SKM-1 (cell line): ENCODE data around the gene MAPKAPK2.

ENCODE experiments used
- DNase-seq: peaks from one replicate; lab custom pipeline; 2025; ENCODE audit not compliant: unreplicated experiment; lab: John Stamatoyannopoulos, UW

Gene MAPKAPK2

GRCh38 chr1:206660136-206660535, 24.6 kb upstream of the MAPKAPK2 start:
- DNase-seq, result no peak

GRCh38 chr1:206661161-206661820, 23.4 kb upstream of the MAPKAPK2 start:
- DNase-seq, result no peak

- no peak for DNase-seq
These were observed 22.2 kb upstream of the MAPKAPK2 start for GRCh38 chr1:206662396-206663092.

DNA sequence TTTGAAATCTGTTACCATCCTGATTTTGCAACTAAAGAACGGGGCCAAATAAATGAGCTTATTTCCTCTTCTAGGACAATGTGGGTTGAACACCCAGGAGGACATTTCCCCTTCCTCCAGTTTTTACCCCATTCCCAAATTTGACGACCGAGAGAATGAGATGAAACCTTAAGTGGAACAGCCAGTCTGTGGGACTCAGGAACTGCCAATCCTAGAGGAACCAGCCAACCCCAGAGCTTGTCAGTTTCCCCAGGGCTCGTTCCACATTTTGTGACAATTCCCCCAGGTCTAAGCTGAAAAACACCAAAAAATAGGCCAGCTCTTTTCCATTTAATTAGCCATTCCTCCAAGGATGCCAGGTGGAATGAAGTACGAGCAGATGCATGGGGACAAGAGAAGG, 21.3 kb upstream of the MAPKAPK2 start:
- DNase-seq, result no peak

GRCh38 chr1:206663832-206664652, 20.7 kb upstream of the MAPKAPK2 start:
- peak; percentile 85 for DNase-seq

DNA sequence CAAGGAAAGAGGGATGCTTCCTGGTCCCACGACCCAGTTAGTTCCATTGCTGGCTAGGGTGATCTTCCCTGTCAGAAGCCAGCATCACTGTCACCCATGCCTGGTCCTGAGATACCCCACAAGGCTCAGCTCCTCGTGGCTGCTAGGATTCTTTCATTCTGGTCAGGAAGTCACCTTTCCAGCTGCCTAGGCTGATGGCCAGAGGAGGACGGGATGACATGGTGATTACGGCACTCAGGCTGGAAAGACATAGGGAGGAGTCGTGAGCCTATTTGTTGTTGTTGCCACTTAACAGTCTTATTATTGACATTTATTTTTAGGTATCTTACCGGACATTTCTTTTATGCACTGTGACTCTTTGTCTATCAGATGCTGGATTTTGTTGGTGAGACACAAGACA, 20.0 kb upstream of the MAPKAPK2 start:
- no peak for DNase-seq

DNA sequence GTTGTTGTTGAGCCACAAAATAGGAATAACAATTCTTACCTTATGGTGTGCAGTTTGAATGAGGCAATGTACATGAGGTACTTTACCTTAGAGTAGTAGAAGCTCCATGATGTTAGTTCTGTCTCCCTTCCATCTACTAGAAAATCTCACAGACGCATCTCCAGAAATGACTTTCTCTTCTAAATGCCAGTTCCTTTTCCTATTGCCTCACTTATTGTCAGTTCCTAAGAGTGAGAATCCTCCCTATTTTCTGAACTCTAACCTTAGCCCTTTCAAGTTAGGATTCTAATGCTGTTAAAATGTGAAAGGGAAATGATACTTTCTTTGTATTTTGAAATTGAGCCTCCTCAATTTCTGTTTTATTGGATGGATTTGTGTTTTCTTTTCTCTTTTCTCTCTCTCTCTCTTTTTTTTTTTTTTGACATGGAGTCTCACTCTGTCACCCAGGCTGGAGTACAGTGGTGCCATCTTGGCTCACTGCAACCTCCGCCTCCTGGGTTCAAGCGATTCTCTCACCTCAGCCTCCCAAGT, 18.6 kb upstream of the MAPKAPK2 start:
- no peak for DNase-seq

GRCh38 chr1:206666954-206667665, 17.6 kb upstream of the MAPKAPK2 start:
- no peak for DNase-seq

- no peak for DNase-seq
These were observed 16.4 kb upstream of the MAPKAPK2 start for GRCh38 chr1:206668351-206668750.

GRCh38 chr1:206668874-206669410, 15.8 kb upstream of the MAPKAPK2 start:
- no peak for DNase-seq

DNA sequence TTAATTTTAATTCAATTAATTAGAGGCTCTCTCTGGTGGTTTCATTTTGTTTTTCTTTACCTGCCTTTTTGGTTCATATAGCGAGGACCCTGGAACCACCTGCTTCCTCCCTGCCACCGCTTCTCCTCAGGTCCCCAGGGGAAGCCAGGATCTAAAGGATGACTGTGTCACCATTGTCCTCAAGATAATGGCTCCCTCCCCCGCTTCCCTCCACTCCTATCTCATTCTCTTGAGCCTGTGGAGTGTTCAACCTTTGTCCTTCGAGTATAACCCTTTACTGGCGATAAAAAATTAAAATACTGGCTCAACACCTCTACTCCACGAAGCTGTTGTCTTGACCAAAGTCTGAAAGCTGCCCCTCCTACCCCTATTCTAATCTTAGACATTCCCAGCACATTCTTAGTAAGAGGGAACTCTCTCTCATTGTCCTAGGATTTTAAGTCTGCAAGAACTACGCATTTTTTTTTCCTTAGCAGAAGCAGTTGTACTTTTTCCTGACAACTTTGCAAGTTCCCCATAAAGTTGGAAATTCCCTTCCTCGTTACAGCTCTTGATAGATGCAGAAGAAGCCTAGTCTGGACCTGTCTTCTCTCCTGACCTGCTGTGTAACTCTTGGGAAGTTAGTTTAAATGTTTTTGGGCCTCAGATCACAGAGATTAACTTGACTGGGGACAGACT, 12.6 kb upstream of the MAPKAPK2 start:
- DNase-seq, result no peak

GRCh38 chr1:206672844-206673758, 11.6 kb upstream of the MAPKAPK2 start:
- peak; percentile 95 for DNase-seq

DNA sequence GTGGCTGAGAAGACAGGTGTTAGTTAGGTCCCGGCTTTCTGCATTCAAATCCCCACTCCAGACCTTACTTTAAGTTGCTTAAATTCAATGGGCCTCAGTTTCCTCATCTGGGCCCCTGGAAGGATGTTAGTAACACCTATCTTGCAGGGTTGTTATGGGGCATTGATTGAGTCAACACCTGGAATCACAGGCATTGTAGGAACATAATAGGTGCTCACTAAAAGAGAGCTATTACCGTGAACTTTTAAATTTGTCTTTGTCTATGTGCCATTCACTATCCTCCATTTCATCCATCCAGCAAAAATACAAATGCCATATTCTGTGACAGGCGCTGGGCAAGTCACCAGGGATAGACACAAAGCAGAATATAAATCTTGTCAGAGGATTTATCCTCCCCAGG, 10.5 kb upstream of the MAPKAPK2 start:
- DNase-seq, result no peak

- DNase-seq, result no peak
These were observed 9.9 kb upstream of the MAPKAPK2 start for GRCh38 chr1:206674745-206675175.

DNA sequence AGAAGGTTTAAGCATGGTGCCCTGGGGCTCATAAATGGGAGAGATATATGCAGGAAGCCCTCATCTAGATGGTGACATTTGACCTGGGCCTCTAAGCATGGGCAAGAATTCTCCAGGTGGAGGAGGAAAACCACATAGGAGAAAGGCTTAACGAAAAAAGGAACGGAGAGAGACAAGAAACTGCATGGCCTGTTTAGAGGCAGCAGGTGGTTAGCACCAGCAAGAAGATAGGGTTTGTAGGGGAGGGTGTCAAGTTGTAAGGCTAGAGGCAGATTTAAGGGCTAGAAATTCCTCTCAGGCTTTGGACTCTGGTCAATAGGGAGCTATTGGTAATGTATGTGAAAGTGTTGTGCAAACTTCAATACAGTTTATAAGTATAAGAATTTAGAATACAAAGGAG, 8.2 kb upstream of the MAPKAPK2 start:
- no peak for DNase-seq

DNA sequence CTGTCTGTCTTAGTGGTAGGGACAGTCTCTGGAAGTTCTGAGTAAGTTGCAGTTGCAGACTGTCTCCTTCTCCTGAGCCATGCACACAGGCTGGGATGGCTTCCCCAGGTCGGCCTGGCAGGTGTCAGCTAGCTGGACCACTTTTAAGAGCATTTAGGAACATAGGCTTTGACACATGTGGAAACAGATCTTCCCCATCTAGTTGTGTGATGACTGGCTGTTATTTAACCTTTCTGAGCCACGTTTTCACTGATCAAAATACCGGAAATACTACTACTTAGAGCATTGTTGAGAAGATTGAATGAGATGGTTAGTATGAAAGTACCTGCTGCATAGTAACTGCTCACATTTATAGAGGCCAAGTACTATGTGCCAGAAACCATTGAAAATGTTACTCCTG, 6.2 kb upstream of the MAPKAPK2 start:
- no peak for DNase-seq

DNA sequence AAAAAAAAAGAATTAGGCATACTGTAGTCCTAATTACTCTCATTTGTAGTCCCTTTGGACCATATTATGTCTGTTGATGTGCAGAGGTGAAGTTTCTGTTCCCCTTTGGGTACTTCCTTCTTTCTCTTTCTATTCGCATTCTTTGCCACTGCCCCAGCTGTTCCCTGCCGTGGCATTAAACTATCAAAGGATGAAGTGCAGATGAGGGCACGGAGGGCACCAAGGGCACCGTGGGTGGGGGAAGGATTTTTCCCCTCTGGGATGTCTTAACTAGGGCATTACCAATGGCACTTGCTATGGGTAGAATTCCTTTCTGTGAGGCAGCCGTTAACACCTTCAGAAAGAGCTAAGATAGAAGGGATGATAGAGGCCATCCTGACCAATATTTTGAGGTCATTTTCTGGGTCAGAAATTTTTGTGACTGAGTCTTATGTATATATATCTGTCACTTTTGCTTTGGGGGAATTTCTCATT, 4.9 kb upstream of the MAPKAPK2 start:
- peak; percentile 81 for DNase-seq

DNA sequence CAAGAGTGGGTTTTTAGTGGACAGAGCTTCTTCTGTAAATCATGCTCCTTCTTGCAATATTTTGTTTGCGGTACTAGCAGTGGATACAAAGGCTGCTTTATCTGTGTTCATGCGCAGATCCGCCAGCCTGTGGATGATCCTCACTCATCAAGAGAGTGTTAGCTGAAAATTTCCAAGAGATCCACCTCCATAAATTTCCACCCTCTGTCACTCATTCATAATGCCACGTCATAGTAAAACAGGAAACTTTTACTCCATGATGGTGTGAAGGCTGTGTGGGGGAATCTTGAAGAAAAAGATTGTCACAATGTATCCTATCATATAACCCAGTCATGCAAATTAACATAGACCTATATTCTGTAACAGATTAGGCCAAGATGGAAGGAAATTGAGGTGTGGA, 4.4 kb upstream of the MAPKAPK2 start:
- DNase-seq, result no peak

- DNase-seq, result no peak
These were observed 3.3 kb upstream of the MAPKAPK2 start for GRCh38 chr1:206681359-206681758.
